DLD1 (cell line): ENCODE results near the gene SLX1A.
"Not testable (repeated sequence)": the region's sequence is repeated elsewhere in the genome, so short reads cannot be mapped to it uniquely, and the experiment has no call there.

Experiments
- in situ Hi-C: cut with HindIII; loops from 2 replicates; pipeline ENCODE4 v1.10.0; 2017; ENCODE audit warnings: low sequenced_read_pairs

The SLX1A gene

DNA sequence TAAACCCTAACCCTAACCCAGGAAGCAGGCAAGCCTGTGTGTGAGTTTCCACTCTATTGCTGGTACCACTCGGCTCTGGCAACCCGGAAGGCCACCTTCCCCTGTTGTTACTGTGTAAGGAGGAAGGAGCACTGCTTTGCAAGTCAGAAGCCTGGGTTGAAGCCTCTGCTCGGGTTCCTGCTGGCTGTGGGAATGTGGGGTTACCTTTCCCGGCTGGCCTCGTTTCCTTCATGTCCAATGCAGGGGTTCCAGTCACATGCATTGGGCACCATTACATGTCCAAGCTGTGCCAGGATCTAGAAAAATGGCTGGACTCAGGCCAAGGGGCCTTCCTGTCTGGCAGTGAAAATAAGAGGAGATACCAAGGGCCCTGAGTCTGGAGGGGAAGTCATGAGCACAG, 23.4 kb downstream of the SLX1A start:
- in situ Hi-C loops: not testable (repeated sequence)
